Mucosa of descending colon (tissue), 3 donors: ENCODE data around the gene GPR32. TPM values are rescaled to one million over a fixed set of nuclear protein-coding genes. Genes with fewer than 3 reads are reported as not detected.

Experiments
- ATAC-seq: fragments of 200-7000 bp; cut with Tn5 transposase; one replicate; pipeline ENCODE4 v1.9.1; 2020; ENCODE audit warnings: mild to moderate bottlenecking, moderate library complexity
- DNase-seq, 3 donors: peaks; one replicate each; pipeline ENCODE4 v3.0.0-alpha.2; 2020
- H3K36me3 ChIP-seq: fragments of 200-600 bp; one replicate; pipeline ENCODE4 v1.8.0; 2021; ENCODE audit warnings: low read depth, mild to moderate bottlenecking
- H3K4me1 ChIP-seq: fragments of 200-600 bp; one replicate; pipeline ENCODE4 v1.8.0; 2021; ENCODE audit warnings: low read depth, mild to moderate bottlenecking
- H3K4me3 ChIP-seq: fragments of 200-600 bp; one replicate; pipeline ENCODE4 v1.8.0; 2021; ENCODE audit warnings: mild to moderate bottlenecking
- H3K9me3 ChIP-seq: fragments of 200-600 bp; one replicate; pipeline ENCODE4 v1.8.0; 2021; ENCODE audit warnings: mild to moderate bottlenecking
- CTCF ChIP-seq: fragments of 200-600 bp; IDR thresholded peaks from one replicate; pipeline ENCODE4 v1.8.0; 2022; ENCODE audit warnings: antibody characterized with exemption, mild to moderate bottlenecking
- intact Hi-C, 2 donors: fragments of 100-400 bp; cut with DNase I in 1 of 2; cut with micrococcal nuclease in 1 of 2; formaldehyde crosslinking; loops; one replicate each; pipeline versions ENCODE4 v1.11.0 to v1.11.1; 2022; cut with DNase I, micrococcal nuclease
- total RNA-seq, 3 donors: library from RNA; stranded (reverse); fragmentation: NEBNext Ultra II Directional in 2 of 3; extraction: Animal tissue kit (Norgen Biotek cat#: 25700) in 2 of 3; gene quantifications; one replicate each; pipeline versions ENCODE4 v1.2.1 to v1.2.4, GENCODE V29; 2021 to 2023
- donor health status: DM: no; HTN: no; CAD: no; lungs with moderate emphysema.
- donor health status: DM: no; HTN: no; CAD: no.
- donor health status: DM: no; HTN: yes; CAD: no.

GPR32 gene
- total RNA-seq, 3 donors from 2014 or later, result not detected

DNA sequence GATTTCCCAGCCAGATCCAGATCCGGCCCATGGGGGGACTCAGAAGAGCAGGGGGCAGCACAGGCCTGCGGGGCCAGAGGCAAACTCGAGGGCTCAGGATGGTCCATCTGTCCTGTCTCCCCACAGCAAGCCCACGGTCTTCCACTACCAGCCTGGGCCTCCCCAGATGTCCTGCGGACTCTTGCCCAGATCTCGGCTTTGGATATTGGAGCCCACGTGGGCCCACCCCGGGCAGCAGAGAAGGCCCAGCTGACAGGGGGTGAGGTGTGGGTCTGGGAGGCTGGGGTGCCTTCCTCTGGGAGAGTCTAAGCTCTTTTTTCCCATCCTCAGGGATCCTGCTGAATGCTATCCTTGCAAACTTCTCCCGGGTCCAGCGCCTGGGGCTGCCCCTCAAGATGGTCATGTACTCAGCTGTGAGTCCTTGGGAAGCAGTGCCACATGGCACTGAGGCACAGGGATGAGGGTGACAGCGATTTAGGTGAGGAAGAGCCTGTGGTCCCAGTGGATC lies 23.3 kb downstream of the GPR32 start:
- no peak for TF ChIP-seq CTCF
- intact Hi-C loops, result no loop called here
- no peak for ATAC-seq
- H3K36me3 ChIP-seq, result no peaks in the 10 kb centered on the region
- no peaks in the 10 kb centered on the region for H3K9me3 ChIP-seq
- no peaks in the 10 kb centered on the region for H3K4me1 ChIP-seq
- H3K4me3 ChIP-seq, result no peak overlapping the region
- DNase-seq, result no peak

- Histone ChIP-seq H3K4me3 (no peak overlapping the region), H3K4me1 (no peaks in the 10 kb centered on the region), H3K36me3 (no peaks in the 10 kb centered on the region), H3K9me3 (no peaks in the 10 kb centered on the region)
- DNase-seq, result peak; percentile 61 to 66 (median 61)
- peak; percentile 64 for ATAC-seq
- intact Hi-C loops, result no loop called here
- TF ChIP-seq CTCF, result no peak
Observed at GRCh38 chr19:50794074-50794875, 24.0 kb downstream of the GPR32 start.

DNA sequence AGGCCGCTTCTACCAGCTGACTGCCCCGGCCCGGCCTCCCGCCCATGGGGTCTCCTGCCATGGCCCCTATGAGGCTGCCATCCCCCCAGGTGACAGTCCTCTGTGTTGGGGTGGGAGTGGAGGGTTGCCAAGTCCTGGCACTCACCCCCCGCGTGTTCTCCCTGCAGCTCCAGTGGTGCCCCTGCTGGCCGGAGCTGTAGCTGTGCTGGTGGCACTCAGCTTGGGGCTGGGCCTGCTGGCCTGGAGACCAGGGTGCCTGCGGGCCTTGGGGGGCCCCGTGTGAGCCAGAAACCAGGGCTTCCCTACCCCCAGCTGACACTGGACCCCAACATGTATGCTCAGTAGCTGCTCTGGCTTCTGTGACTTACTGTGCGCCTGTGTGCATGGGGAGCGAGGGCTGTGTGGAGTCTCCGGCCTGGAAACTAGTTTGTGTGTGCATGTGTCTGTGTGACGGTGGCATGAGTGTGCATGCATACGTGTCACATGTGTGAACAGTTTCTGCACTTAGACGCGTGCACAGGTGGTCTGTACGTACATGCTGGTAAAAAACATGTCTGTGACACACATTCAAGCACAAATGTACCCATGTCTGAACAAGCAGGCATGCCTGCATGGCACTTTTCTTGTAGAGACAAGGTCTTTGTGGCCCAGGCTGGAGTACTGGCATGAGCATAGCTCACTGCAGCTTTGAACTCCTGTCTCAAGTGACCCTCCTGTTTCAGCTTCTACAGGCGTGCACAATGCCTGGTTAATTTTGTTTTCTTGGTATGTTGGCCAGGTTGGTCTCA lies 24.8 kb downstream of the GPR32 start:
- DNase-seq (peak in 2 of 3 donors; percentile 52 to 54), ATAC-seq (peak; percentile 53)
- no peak for TF ChIP-seq CTCF
- H3K4me1 ChIP-seq, result no peaks in the 10 kb centered on the region
- no peaks in the 10 kb centered on the region for H3K9me3 ChIP-seq
- no peaks in the 10 kb centered on the region for H3K36me3 ChIP-seq
- H3K4me3 ChIP-seq, result no peak overlapping the region
- intact Hi-C loops, result no loop called here

DNA sequence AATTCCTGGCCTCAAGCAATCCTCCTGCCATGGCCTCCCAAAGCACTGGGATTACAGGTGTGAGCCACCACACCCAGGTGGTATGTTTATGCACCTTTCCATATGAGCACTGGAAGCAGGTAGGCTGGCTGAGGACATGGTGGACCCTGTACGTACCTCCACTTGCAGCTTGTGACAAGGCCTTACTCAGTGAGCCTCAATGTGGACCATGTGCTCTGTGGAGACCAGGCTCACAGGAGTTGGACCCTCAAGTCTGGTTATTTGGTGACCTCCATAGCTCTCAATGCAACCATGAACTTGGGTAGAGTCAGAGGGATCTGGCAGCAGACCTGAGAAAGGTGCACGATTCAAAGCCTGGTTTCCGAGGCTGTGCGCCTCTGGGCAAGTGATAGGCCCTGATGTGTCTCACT lies 25.4 kb downstream of the GPR32 start:
- H3K4me1 ChIP-seq, result no peaks in the 10 kb centered on the region
- H3K9me3 ChIP-seq, result no peaks in the 10 kb centered on the region
- intact Hi-C loops, result no loop called here

More for the DNA sequence above, 25.4 kb downstream of the GPR32 start:
- H3K4me3 ChIP-seq, result no peak overlapping the region
- no peaks in the 10 kb centered on the region for H3K36me3 ChIP-seq
- DNase-seq, result no peak
- no peak for ATAC-seq
- no peak for TF ChIP-seq CTCF
